ENCODE data around the gene ADCY1. TPM values are rescaled to one million over a fixed set of nuclear protein-coding genes. Genes with fewer than 3 reads are reported as not detected.

The ADCY1 gene
- total and polyA plus RNA-seq, 2 donors (not counting 1 experiment from before 2014, with no cell fraction given) = 0.23 to 2.5 TPM

GRCh38 chr7:45627691-45628456 lies 53.7 kb downstream of the ADCY1 start:
- Histone ChIP-seq H3K4me1 (ENCODE audit: control insufficient read depth, extremely low read depth, insufficient read depth, low read length) (no peaks in the 10 kb centered on the region), H3K79me2 (ENCODE audit: control insufficient read depth, insufficient read depth, low read length) (no peaks in the 10 kb centered on the region), H3K27me3 (ENCODE audit: control insufficient read depth, insufficient read depth, low read length) (no peaks in the 10 kb centered on the region), H3K9ac (ENCODE audit: insufficient read depth, low read length) (no peak overlapping the region), H2AFZ (ENCODE audit: low read length) (no peak overlapping the region), H4K20me1 (ENCODE audit: control insufficient read depth, extremely low read depth, insufficient read depth, low read length) (no peaks in the 10 kb centered on the region), H3K4me2 (ENCODE audit: extremely low read depth, insufficient read depth, low read length) (no peak overlapping the region), H3K4me3 (replicated peaks in 1 of 4; ENCODE audit: control extremely low read depth in 1 of 4, insufficient read depth in 1 of 4, low read depth in 3 of 4, low read length in 4 of 4) (no peak overlapping the region), H3K9me3 (ENCODE audit: control insufficient read depth, insufficient read depth, low read depth, low read length) (no peaks in the 10 kb centered on the region), H3K36me3 (ENCODE audit: control insufficient read depth, insufficient read depth, low read length) (no peaks in the 10 kb centered on the region), H3K27ac (ENCODE audit: insufficient read depth, low read length) (no peak overlapping the region)
- no peak for TF ChIP-seq CTCF (conservative IDR thresholded peaks at IDR 0.05 in 1 of 2, IDR thresholded peaks at IDR 0.05 in 1 of 2; ENCODE audit: low read depth in 1 of 2, low read length in 2 of 2)
- TF ChIP-seq EZH2 (IDR thresholded peaks at IDR 0.05; ENCODE audit: low read length, missing control alignments) = no peak
- DNase-seq (ENCODE audit: low read depth in 2 of 2) = no peak

GRCh38 chr7:45631569-45631968 lies 57.4 kb downstream of the ADCY1 start:
- Histone ChIP-seq H4K20me1 (ENCODE audit: control insufficient read depth, extremely low read depth, insufficient read depth, low read length) (no peaks in the 10 kb centered on the region), H2AFZ (ENCODE audit: low read length) (no peak overlapping the region), H3K27me3 (ENCODE audit: control insufficient read depth, insufficient read depth, low read length) (no peaks in the 10 kb centered on the region), H3K9ac (ENCODE audit: insufficient read depth, low read length) (no peak overlapping the region), H3K9me3 (ENCODE audit: control insufficient read depth, insufficient read depth, low read depth, low read length) (no peaks in the 10 kb centered on the region), H3K36me3 (ENCODE audit: control insufficient read depth, insufficient read depth, low read length) (no peaks in the 10 kb centered on the region), H3K4me1 (ENCODE audit: control insufficient read depth, extremely low read depth, insufficient read depth, low read length) (no peaks in the 10 kb centered on the region), H3K27ac (ENCODE audit: insufficient read depth, low read length) (no peak overlapping the region), H3K79me2 (ENCODE audit: control insufficient read depth, insufficient read depth, low read length) (no peaks in the 10 kb centered on the region), H3K4me2 (ENCODE audit: extremely low read depth, insufficient read depth, low read length) (no peak overlapping the region), H3K4me3 (replicated peaks in 1 of 4; ENCODE audit: control extremely low read depth in 1 of 4, insufficient read depth in 1 of 4, low read depth in 3 of 4, low read length in 4 of 4) (no peak overlapping the region)
- no peak for DNase-seq (ENCODE audit: low read depth in 2 of 2)
- no peak for TF ChIP-seq EZH2 (IDR thresholded peaks at IDR 0.05; ENCODE audit: low read length, missing control alignments)
- no peak for TF ChIP-seq CTCF (conservative IDR thresholded peaks at IDR 0.05 in 1 of 2, IDR thresholded peaks at IDR 0.05 in 1 of 2; ENCODE audit: low read depth in 1 of 2, low read length in 2 of 2)

GRCh38 chr7:45636733-45637132 lies 62.6 kb downstream of the ADCY1 start:
- no peaks in the 10 kb centered on the region for H3K9me3 ChIP-seq (ENCODE audit: control insufficient read depth, insufficient read depth, low read depth, low read length)
- no peak for DNase-seq (ENCODE audit: low read depth in 2 of 2)
- H3K4me3 ChIP-seq (replicated peaks in 1 of 4; ENCODE audit: control extremely low read depth in 1 of 4, insufficient read depth in 1 of 4, low read depth in 3 of 4, low read length in 4 of 4) = no peak overlapping the region
- TF ChIP-seq CTCF (conservative IDR thresholded peaks at IDR 0.05 in 1 of 2, IDR thresholded peaks at IDR 0.05 in 1 of 2; ENCODE audit: low read depth in 1 of 2, low read length in 2 of 2) (no peak), EZH2 (IDR thresholded peaks at IDR 0.05; ENCODE audit: low read length, missing control alignments) (no peak)
- H3K4me2 ChIP-seq (ENCODE audit: extremely low read depth, insufficient read depth, low read length) = no peak overlapping the region
- H3K4me1 ChIP-seq (ENCODE audit: control insufficient read depth, extremely low read depth, insufficient read depth, low read length) = no peaks in the 10 kb centered on the region
- no peaks in the 10 kb centered on the region for H4K20me1 ChIP-seq (ENCODE audit: control insufficient read depth, extremely low read depth, insufficient read depth, low read length)
- no peaks in the 10 kb centered on the region for H3K36me3 ChIP-seq (ENCODE audit: control insufficient read depth, insufficient read depth, low read length)
- no peak overlapping the region for H3K9ac ChIP-seq (ENCODE audit: insufficient read depth, low read length)
- no peaks in the 10 kb centered on the region for H3K79me2 ChIP-seq (ENCODE audit: control insufficient read depth, insufficient read depth, low read length)
- H3K27ac ChIP-seq (ENCODE audit: insufficient read depth, low read length) = no peak overlapping the region
- H3K27me3 ChIP-seq (ENCODE audit: control insufficient read depth, insufficient read depth, low read length) = no peaks in the 10 kb centered on the region
- H2AFZ ChIP-seq (ENCODE audit: low read length) = no peak overlapping the region
